Small intestine (tissue), 7 donors: ENCODE results near the gene RANBP1. TPM values are rescaled to one million over a fixed set of nuclear protein-coding genes. Genes with fewer than 3 reads are reported as not detected.

Experiments
- DNase-seq, 2 donors: peaks; one replicate each; pipeline versions ENCODE4 v3.0.0 to v3.0.0-alpha.2; 2013
- FAIRE-seq: peaks from 2 replicates; lab custom pipeline; 2012; peaks lifted over from hg19 to GRCh38; lab: Jason Lieb, UNC
- H3K27ac ChIP-seq, 3 donors: one replicate each; pipeline ENCODE4 v1.5.1; 2013; ENCODE audit warnings: low read length in 2 of 3, mild to moderate bottlenecking in 2 of 3, control low read depth in 1 of 3, inconsistent platforms in 1 of 3, low read depth in 1 of 3, moderate library complexity in 1 of 3
- H3K27me3 ChIP-seq, 3 donors: one replicate each; pipeline ENCODE4 v1.6.1; 2013; ENCODE audit warnings: low read length in 3 of 3, inconsistent platforms in 1 of 3; ENCODE audit not compliant: control insufficient read depth in 3 of 3, insufficient read depth in 3 of 3
- H3K36me3 ChIP-seq, 3 donors: one replicate each; pipeline ENCODE4 v1.6.1; 2013; ENCODE audit warnings: low read length in 3 of 3, inconsistent platforms in 1 of 3, low read depth in 1 of 3, mild to moderate bottlenecking in 1 of 3, moderate library complexity in 1 of 3; ENCODE audit not compliant: control insufficient read depth in 3 of 3, insufficient read depth in 2 of 3
- H3K4me1 ChIP-seq, 3 donors: one replicate each; pipeline ENCODE4 v1.6.1; 2013; ENCODE audit warnings: low read length in 2 of 3, inconsistent platforms in 1 of 3, low read depth in 1 of 3, mild to moderate bottlenecking in 1 of 3, moderate library complexity in 1 of 3; ENCODE audit not compliant: control insufficient read depth in 3 of 3, insufficient read depth in 2 of 3
- H3K4me3 ChIP-seq, 3 donors: one replicate each; pipeline ENCODE4 v1.5.1; 2013; ENCODE audit warnings: low read length in 3 of 3, control low read depth in 1 of 3, inconsistent platforms in 1 of 3, low read depth in 1 of 3, mild to moderate bottlenecking in 1 of 3, moderate library complexity in 1 of 3
- H3K9me3 ChIP-seq, 2 donors: one replicate each; pipeline ENCODE4 v1.6.1; 2013; ENCODE audit warnings: low read depth in 1 of 2, low read length in 1 of 2; ENCODE audit not compliant: control insufficient read depth in 2 of 2, insufficient read depth in 1 of 2
- WGBS, 3 donors: extraction: QIAGEN DNeasy Blood & Tissue Kit; methylation state at CpG; one replicate each; pipeline ENCODE4 v1.1.7; 2013; 5-methylcytosine and 5-hydroxymethylcytosine counted together
- polyA plus RNA-seq, 4 donors: library from polyadenylated mRNA; stranded (reverse) in 3 of 4; unstranded in 1 of 4; fragments of 200-250 nt in 3 of 4; fragments of 120-200 nt in 1 of 4; gene quantifications; one replicate each; pipeline versions ENCODE4 v1.2.1 to v1.2.3, GENCODE V29; 2013
- donor health status: healthy with polysubstance abuse.
- donor health status: control.
- donor health status: control.
- donor health status: Bipolar disorder and iron deficiency.
- donor health status: healthy.

RANBP1 gene
- polyA plus RNA-seq, 4 donors: 61.5 to 184 (median 103) TPM

GRCh38 chr22:20076627-20077172, 39.2 kb upstream of the RANBP1 start:
- no peak overlapping the region for H3K4me3 ChIP-seq
- FAIRE-seq (no peak), DNase-seq (no peak)
- H3K27ac ChIP-seq: no peak overlapping the region
- H3K27me3 ChIP-seq: no peaks in the 10 kb centered on the region
- H3K9me3 ChIP-seq: no peaks in the 10 kb centered on the region
- 63 to 75% (median 75%) methylated on average over 6 of the region's 6 CpGs for WGBS, 3 donors
- no peaks in the 10 kb centered on the region for H3K36me3 ChIP-seq
- H3K4me1 ChIP-seq: peaks cover 0 to 8% (median 3%) of the 10 kb centered on the region in 3 donors

GRCh38 chr22:20079745-20080444, 36.0 kb upstream of the RANBP1 start, which contains the start of gene DGCR8:
TSS of gene DGCR8 (plus strand) at chr22:20080241. CDS start at chr22:20085964, 5,723 bp downstream.
- H3K27ac ChIP-seq: peak within 1 kb of the TSS; percentile 81 to 93 (median 90)
- WGBS, 3 donors: 0% methylated on average over 55 to 100 of the region's 100 CpGs
- H3K9me3 ChIP-seq: no peaks in the 10 kb centered on the region
- no peaks in the 10 kb centered on the region for H3K27me3 ChIP-seq
- H3K4me3 ChIP-seq: peak within 1 kb of the TSS; percentile 86 to 91 (median 87)
- H3K4me1 ChIP-seq: peaks cover 0 to 28% (median 5%) of the 10 kb centered on the region in 3 donors
- FAIRE-seq (no peak), DNase-seq (peak; percentile 95 to 99)
- peaks cover 0 to 17% (median 0%) of the 10 kb centered on the region in 3 donors for H3K36me3 ChIP-seq

- no peaks in the 10 kb centered on the region for H3K27me3 ChIP-seq
- peaks cover 0 to 30% (median 5%) of the 10 kb centered on the region in 3 donors for H3K4me1 ChIP-seq
- WGBS, 3 donors: 0 to 1% (median 0%) methylated on average over 17 to 34 of the region's 34 CpGs
- FAIRE-seq: no peak
- H3K27ac ChIP-seq: peak overlapping the region; percentile 78 to 93 (median 81)
- peaks cover 0 to 20% (median 0%) of the 10 kb centered on the region in 3 donors for H3K36me3 ChIP-seq
- no peaks in the 10 kb centered on the region for H3K9me3 ChIP-seq
- peak overlapping the region; percentile 86 to 91 (median 87) for H3K4me3 ChIP-seq
- DNase-seq: peak in 1 of 2 donors; percentile 71
These were observed 35.5 kb upstream of the RANBP1 start for GRCh38 chr22:20080445-20080775.

GRCh38 chr22:20080776-20081654, 34.9 kb upstream of the RANBP1 start:
- H3K9me3 ChIP-seq: no peaks in the 10 kb centered on the region
- peak; percentile 39 to 60 for DNase-seq
- H3K27me3 ChIP-seq: no peaks in the 10 kb centered on the region
- 6 to 15% (median 12%) methylated on average over 26 to 27 of the region's 27 CpGs for WGBS, 3 donors
- H3K4me1 ChIP-seq: peaks cover 0 to 30% (median 5%) of the 10 kb centered on the region in 3 donors
- FAIRE-seq: no peak
- peaks cover 2 to 26% (median 3%) of the 10 kb centered on the region in 3 donors for H3K36me3 ChIP-seq
- peak overlapping the region; percentile 86 to 91 (median 87) for H3K4me3 ChIP-seq
- H3K27ac ChIP-seq: peak overlapping the region; percentile 78 to 93 (median 81)

- H3K9me3 ChIP-seq: no peaks in the 10 kb centered on the region
- FAIRE-seq (no peak), DNase-seq (no peak)
- H3K27me3 ChIP-seq: no peaks in the 10 kb centered on the region
- H3K27ac ChIP-seq: peak overlapping the region in 1 of 3 donors; percentile 8
- H3K4me1 ChIP-seq: peaks cover 0 to 30% (median 5%) of the 10 kb centered on the region in 3 donors
- WGBS, 3 donors: 83 to 93% (median 85%) methylated on average over 10 of the region's 10 CpGs
- peaks cover 14 to 49% (median 15%) of the 10 kb centered on the region in 3 donors for H3K36me3 ChIP-seq
- H3K4me3 ChIP-seq: no peak overlapping the region
These were observed 32.6 kb upstream of the RANBP1 start for GRCh38 chr22:20083157-20083890.

GRCh38 chr22:20083891-20084546, 31.9 kb upstream of the RANBP1 start:
- 67 to 83% (median 80%) methylated on average over 10 of the region's 10 CpGs for WGBS, 3 donors
- Histone ChIP-seq H3K27me3 (no peaks in the 10 kb centered on the region), H3K27ac (no peak overlapping the region), H3K36me3 (peaks cover 14 to 56% (median 16%) of the 10 kb centered on the region in 3 donors), H3K4me3 (no peak overlapping the region), H3K9me3 (no peaks in the 10 kb centered on the region), H3K4me1 (peaks cover 0 to 30% (median 5%) of the 10 kb centered on the region in 3 donors)
- FAIRE-seq (no peak), DNase-seq (no peak)

GRCh38 chr22:20084547-20085413, 31.1 kb upstream of the RANBP1 start:
- 77 to 79% (median 77%) methylated on average over 23 of the region's 23 CpGs for WGBS, 3 donors
- FAIRE-seq: no peak
- H3K9me3 ChIP-seq: no peaks in the 10 kb centered on the region
- H3K36me3 ChIP-seq: peaks cover 16 to 64% (median 19%) of the 10 kb centered on the region in 3 donors
- peak; percentile 33 to 34 for DNase-seq
- peaks cover 0 to 30% (median 5%) of the 10 kb centered on the region in 3 donors for H3K4me1 ChIP-seq
- H3K4me3 ChIP-seq: no peak overlapping the region
- H3K27me3 ChIP-seq: no peaks in the 10 kb centered on the region
- H3K27ac ChIP-seq: no peak overlapping the region
